Mammary epithelial cell (primary cell): ENCODE measurements around the gene LY6G6F.

Source experiments
- CTCF ChIP-seq, 2 donors: IDR thresholded peaks in 1 of 2; conservative IDR thresholded peaks in 1 of 2; 2 replicates each; pipeline ENCODE4 v1.5.1; 2011 to 2012; ENCODE audit warnings: inconsistent platforms in 2 of 2, low read length in 2 of 2, mild to moderate bottlenecking in 2 of 2, control low read depth in 1 of 2, low read depth in 1 of 2; ENCODE audit not compliant: insufficient read depth in 1 of 2; ENCODE audit errors: extremely low read depth in 1 of 2
- EZH2 ChIP-seq: IDR thresholded peaks from 2 replicates; pipeline ENCODE4 v1.6.1; 2012; ENCODE audit warnings: low read length, inconsistent platforms, borderline replicate concordance

- TF ChIP-seq CTCF (conservative IDR thresholded peaks at IDR 0.05 in 1 of 2, IDR thresholded peaks at IDR 0.05 in 1 of 2; ENCODE audit: extremely low read depth in 1 of 2, insufficient read depth in 1 of 2, low read depth in 1 of 2, low read length in 2 of 2) (no peak), EZH2 (no peak)
Measured at GRCh38 chr6:31705931-31706330, 735 bp upstream of the LY6G6F start.
